Adrenal gland (tissue), 12 donors: ENCODE results near the gene C6orf120. TPM values are rescaled to one million over a fixed set of nuclear protein-coding genes. Genes with fewer than 3 reads are reported as not detected.

Source experiments
- DNase-seq, 7 donors: peaks; one replicate each; pipeline ENCODE4 v3.0.0-alpha.2; 2019 to 2020
- H3K27ac ChIP-seq, 5 donors: fragments of 200-600 bp; sonication (generic) in 4 of 5; 1 replicate in 3 of 5; 2 replicates in 2 of 5; pipeline versions ENCODE4 v1.5.1 to v1.8.0; 2016 to 2020; ENCODE audit warnings: mild to moderate bottlenecking in 1 of 5
- H3K27me3 ChIP-seq: fragments of 200-600 bp; 2 replicates; pipeline ENCODE4 v1.8.0; 2021
- H3K36me3 ChIP-seq, 2 donors: fragments of 200-600 bp; replicated peaks in 1 of 2; 1 replicate in 1 of 2; 2 replicates in 1 of 2; pipeline versions ENCODE4 v1.5.1 to v1.8.0; 2018 to 2022
- H3K4me1 ChIP-seq, 2 donors: fragments of 200-600 bp; replicated peaks in 1 of 2; 1 replicate in 1 of 2; 2 replicates in 1 of 2; pipeline versions ENCODE4 v1.5.1 to v1.8.0; 2018 to 2021
- H3K4me3 ChIP-seq, 4 donors: fragments of 200-600 bp; sonication (generic) in 3 of 4; one replicate each; pipeline ENCODE4 v1.5.1; 2016 to 2018
- H3K9me3 ChIP-seq, 3 donors: fragments of 200-600 bp; sonication (generic) in 1 of 3; replicated peaks in 1 of 3; 1 replicate in 2 of 3; 2 replicates in 1 of 3; pipeline versions ENCODE4 v1.5.1 to v1.8.0; 2016 to 2021
- CTCF ChIP-seq, 6 experiments: fragments of 450-650 bp in 4 of 6; fragments of 200-600 bp in 2 of 6; sonication (generic) in 1 of 6; IDR thresholded peaks; 1 replicate in 5 of 6; 2 replicates in 1 of 6; pipeline versions ENCODE4 v1.5.1 to v1.8.0; 2016 to 2021; ENCODE audit warnings: antibody characterized with exemption in 6 of 6, mild to moderate bottlenecking in 2 of 6, moderate library complexity in 1 of 6
- POLR2A ChIP-seq, 2 donors: fragments of 450-650 bp; IDR thresholded peaks; one replicate each; pipeline ENCODE4 v1.6.1; 2017; ENCODE audit warnings: antibody characterized with exemption in 2 of 2, mild to moderate bottlenecking in 2 of 2, moderate library complexity in 1 of 2
- WGBS, 4 donors: extraction: QIAGEN DNeasy Blood & Tissue Kit in 2 of 4; methylation state at CpG; one replicate each; pipeline versions ENCODE4 v1.1.5 to v1.1.7; 2013 to 2017; 5-methylcytosine and 5-hydroxymethylcytosine counted together
- intact Hi-C, 2 donors: fragments of 100-400 bp; cut with DNase I; formaldehyde crosslinking; loops; one replicate each; pipeline versions ENCODE4 v1.14.1 to v1.15.0; 2022 to 2023
- polyA plus RNA-seq, 3 donors: library from polyadenylated mRNA; stranded (reverse); fragments of 200-250 nt in 2 of 3; fragments of 350-450 nt in 1 of 3; fragmentation: Illumina TruSeq in 1 of 3; extraction: RNeasy Lipid Tissue Mini Kit (QIAGEN cat#74804) in 1 of 3; gene quantifications; one replicate each; pipeline ENCODE4 v1.2.3, GENCODE V29; 2013 to 2014
- total RNA-seq, 9 donors: library from RNA; depleted of rRNA in 4 of 9; stranded (reverse); fragments of >200 nt in 4 of 9; fragments of 120-200 nt in 1 of 9; fragmentation: NEBNext Ultra II Directional in 1 of 9; extraction: Animal tissue kit (Norgen Biotek cat#: 25700) in 1 of 9; gene quantifications; one replicate each; pipeline versions ENCODE4 v1.1.0 to v1.2.4, GENCODE V29; 2013 to 2023
- donor health status: healthy with polysubstance abuse.
- donor health status: Bipolar disorder and iron deficiency.
- donor health status: DM: yes; HTN: yes; CAD: no.
- donor health status: DM: no; HTN: no; CAD: no.
- donor health status: DM: no; HTN: no; CAD: no.
- donor health status: DM: yes; HTN: yes; CAD: no.

Gene C6orf120
- total and polyA plus RNA-seq, 12 donors = 5.0 to 59.9 (median 40.5) TPM

DNA sequence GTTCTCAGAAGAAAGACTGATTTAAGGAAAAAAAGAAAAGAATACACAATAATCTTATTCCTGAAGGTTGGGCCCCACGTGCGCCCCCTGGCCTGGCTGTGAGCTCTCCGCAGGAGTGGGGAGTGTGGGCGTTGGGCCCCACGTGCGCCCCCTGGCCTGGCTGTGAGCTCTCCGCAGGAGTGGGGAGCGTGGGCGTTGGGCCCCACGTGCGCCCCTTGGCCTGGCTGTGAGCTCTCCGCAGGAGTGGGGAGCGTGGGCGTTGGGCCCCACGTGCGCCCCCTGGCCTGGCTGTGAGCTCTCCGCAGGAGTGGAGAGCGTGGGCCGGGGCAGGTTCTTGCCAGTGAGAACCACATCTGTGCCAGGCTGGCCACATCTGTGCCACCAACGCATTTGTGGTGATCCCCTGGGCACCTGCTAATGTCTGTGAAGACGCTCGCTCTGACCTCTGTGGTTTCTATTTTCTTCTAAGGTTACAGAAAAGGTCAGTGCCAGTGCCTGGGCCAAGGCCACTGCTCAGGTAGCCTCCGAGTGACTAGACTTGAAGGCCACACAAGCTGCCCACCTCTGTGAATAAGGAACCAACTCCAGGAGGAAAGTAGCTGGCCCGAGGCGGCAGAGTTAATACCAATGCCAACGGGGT is 41.1 kb upstream of the C6orf120 start:
- no peaks in the 10 kb centered on the region for H3K27me3 ChIP-seq
- no peak overlapping the region for H3K4me3 ChIP-seq
- 91 to 95% (median 94%) methylated on average over 15 to 26 of the region's 26 CpGs for WGBS, 4 donors
- DNase-seq = no peak
- no peak overlapping the region for H3K27ac ChIP-seq
- H3K4me1 ChIP-seq = no peaks in the 10 kb centered on the region
- intact Hi-C loops = no loop called here
- no peaks in the 10 kb centered on the region for H3K36me3 ChIP-seq
- TF ChIP-seq CTCF (IDR thresholded peaks at IDR 0.05) = no peak
- TF ChIP-seq POLR2A (IDR thresholded peaks at IDR 0.05) = no peak
- H3K9me3 ChIP-seq = no peaks in the 10 kb centered on the region

GRCh38 chr6:169661391-169661756 is 40.6 kb upstream of the C6orf120 start:
- WGBS, 4 donors = 91 to 100% (median 97%) methylated on average over 1 to 7 of the region's 7 CpGs
- Histone ChIP-seq H3K27me3 (no peaks in the 10 kb centered on the region), H3K36me3 (no peaks in the 10 kb centered on the region), H3K27ac (no peak overlapping the region), H3K9me3 (no peaks in the 10 kb centered on the region), H3K4me3 (no peak overlapping the region), H3K4me1 (no peaks in the 10 kb centered on the region)
- intact Hi-C loops = no loop called here
- TF ChIP-seq POLR2A (IDR thresholded peaks at IDR 0.05) = no peak
- peak in 1 of 7 donors; percentile 41 for DNase-seq

- 95 to 96% (median 96%) methylated on average over 8 of the region's 8 CpGs for WGBS, 4 donors
- intact Hi-C loops = no loop called here
- Histone ChIP-seq H3K4me1 (no peaks in the 10 kb centered on the region), H3K4me3 (no peak overlapping the region), H3K27me3 (no peaks in the 10 kb centered on the region), H3K36me3 (no peaks in the 10 kb centered on the region), H3K27ac (no peak overlapping the region), H3K9me3 (no peaks in the 10 kb centered on the region)
- no peak for DNase-seq
- TF ChIP-seq POLR2A (IDR thresholded peaks at IDR 0.05) (no peak), CTCF (IDR thresholded peaks at IDR 0.05) (no peak)
These were observed 38.5 kb upstream of the C6orf120 start for GRCh38 chr6:169663468-169663867.

- Histone ChIP-seq H3K36me3 (no peaks in the 10 kb centered on the region), H3K4me3 (no peak overlapping the region), H3K27me3 (no peaks in the 10 kb centered on the region), H3K9me3 (no peaks in the 10 kb centered on the region), H3K27ac (no peak overlapping the region), H3K4me1 (no peaks in the 10 kb centered on the region)
- TF ChIP-seq CTCF (IDR thresholded peaks at IDR 0.05) (no peak), POLR2A (IDR thresholded peaks at IDR 0.05) (no peak)
- WGBS, 4 donors = 93 to 97% (median 95%) methylated on average over 14 of the region's 14 CpGs
- no peak for DNase-seq
- intact Hi-C loops = no loop called here
These were observed 37.7 kb upstream of the C6orf120 start for GRCh38 chr6:169664227-169664626.

GRCh38 chr6:169665289-169665688 is 36.6 kb upstream of the C6orf120 start:
- no peaks in the 10 kb centered on the region for H3K4me1 ChIP-seq
- WGBS, 4 donors = 86 to 93% (median 89%) methylated on average over 7 to 9 of the region's 9 CpGs
- no peaks in the 10 kb centered on the region for H3K9me3 ChIP-seq
- H3K4me3 ChIP-seq = no peak overlapping the region
- intact Hi-C loops = no loop called here
- TF ChIP-seq CTCF (IDR thresholded peaks at IDR 0.05) (no peak), POLR2A (IDR thresholded peaks at IDR 0.05) (no peak)
- no peaks in the 10 kb centered on the region for H3K27me3 ChIP-seq
- no peak overlapping the region for H3K27ac ChIP-seq
- no peak for DNase-seq
- H3K36me3 ChIP-seq = no peaks in the 10 kb centered on the region
